GM21367 (cell line): ENCODE results near the gene SF3B2.
"Not testable (repeated sequence)": the region's sequence is repeated elsewhere in the genome, so short reads cannot be mapped to it uniquely, and the experiment has no call there.

ENCODE experiments used
- ATAC-seq: cut with Tn5 transposase; IDR thresholded peaks from one replicate; pipeline ENCODE4 v1.9.1; 2021; ENCODE audit not compliant: unreplicated experiment

SF3B2 gene

GRCh38 chr11:66071381-66071801, 19.2 kb downstream of the SF3B2 start:
- no peak for ATAC-seq

GRCh38 chr11:66072081-66072480, 19.9 kb downstream of the SF3B2 start:
- no peak for ATAC-seq

GRCh38 chr11:66072518-66072917, 20.4 kb downstream of the SF3B2 start:
- no peak for ATAC-seq

GRCh38 chr11:66073669-66074068, 21.5 kb downstream of the SF3B2 start:
- no peak for ATAC-seq

- no peak for ATAC-seq
Observed at GRCh38 chr11:66075273-66075672, 23.1 kb downstream of the SF3B2 start.

- ATAC-seq = no peak
Observed at GRCh38 chr11:66076561-66076960, 24.4 kb downstream of the SF3B2 start.

GRCh38 chr11:66077927-66078326, 25.8 kb downstream of the SF3B2 start:
- ATAC-seq = no peak

GRCh38 chr11:66078949-66079348, 26.8 kb downstream of the SF3B2 start:
- ATAC-seq = not testable (repeated sequence)

GRCh38 chr11:66080055-66080817, 28.1 kb downstream of the SF3B2 start:
- ATAC-seq = no peak

- peak; percentile 57 for ATAC-seq
Observed at GRCh38 chr11:66081505-66081904, 29.3 kb downstream of the SF3B2 start.

GRCh38 chr11:66082946-66083698, 31.0 kb downstream of the SF3B2 start:
- ATAC-seq = no peak

- no peak for ATAC-seq
Observed at GRCh38 chr11:66083767-66084166, 31.6 kb downstream of the SF3B2 start.

GRCh38 chr11:66084821-66085475, 32.8 kb downstream of the SF3B2 start:
- no peak for ATAC-seq

- ATAC-seq = no peak
Observed at GRCh38 chr11:66087148-66087908, 35.2 kb downstream of the SF3B2 start.

GRCh38 chr11:66089067-66089466, 36.9 kb downstream of the SF3B2 start:
- no peak for ATAC-seq

- ATAC-seq = no peak
Observed at GRCh38 chr11:66090288-66090687, 38.1 kb downstream of the SF3B2 start.

- not testable (repeated sequence) for ATAC-seq
Observed at GRCh38 chr11:66092125-66092524, 40.0 kb downstream of the SF3B2 start.

- ATAC-seq = not testable (repeated sequence)
Observed at GRCh38 chr11:66099746-66100145, 47.6 kb downstream of the SF3B2 start.

GRCh38 chr11:66100272-66101065, 48.3 kb downstream of the SF3B2 start:
- peak; percentile 56 for ATAC-seq

- ATAC-seq = no peak
Observed at GRCh38 chr11:66101066-66101464, 48.9 kb downstream of the SF3B2 start.
